HG02885 (cell line): ENCODE measurements around the gene CTBS.
"Not testable (repeated sequence)": the region's sequence is repeated elsewhere in the genome, so short reads cannot be mapped to it uniquely, and the experiment has no call there.

Experiments
- ATAC-seq: cut with Tn5 transposase; IDR thresholded peaks from one replicate; pipeline ENCODE4 v1.9.1; 2021; ENCODE audit warnings: mild to moderate bottlenecking; ENCODE audit not compliant: unreplicated experiment, poor library complexity

Gene CTBS

DNA sequence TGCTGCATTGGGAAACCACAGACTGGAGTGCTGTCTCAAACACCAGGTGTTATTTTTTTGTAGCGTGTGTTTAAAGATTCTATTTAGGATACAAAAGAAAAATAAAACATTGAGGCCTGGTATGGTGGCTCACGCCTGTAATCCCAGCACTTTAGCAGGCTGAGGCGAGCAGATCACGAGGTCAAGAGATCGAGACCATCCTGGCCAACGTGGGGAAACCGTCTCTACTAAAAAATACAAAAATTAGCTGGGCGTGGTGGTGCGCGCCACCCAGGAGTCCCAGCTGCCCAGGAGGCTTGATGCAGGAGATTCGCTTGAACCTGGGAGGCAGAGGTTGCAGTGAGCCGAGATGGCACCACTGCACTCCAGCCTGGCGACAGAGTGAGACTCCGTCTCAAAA is 66.4 kb downstream of the CTBS start:
- not testable (repeated sequence) for ATAC-seq

GRCh38 chr1:84506729-84507453 is 67.3 kb downstream of the CTBS start:
- ATAC-seq: no peak

- peak; percentile 80 for ATAC-seq
These were observed 68.1 kb downstream of the CTBS start, which contains the start of the genes GNG5 and SPATA1 for GRCh38 chr1:84506002-84506728. GNG5 (minus strand) TSS chr1:84506581; CDS start chr1:84506091, 490 bp downstream. SPATA1 (plus strand) TSS chr1:84506386; CDS start chr1:84516360, 9,974 bp downstream.

DNA sequence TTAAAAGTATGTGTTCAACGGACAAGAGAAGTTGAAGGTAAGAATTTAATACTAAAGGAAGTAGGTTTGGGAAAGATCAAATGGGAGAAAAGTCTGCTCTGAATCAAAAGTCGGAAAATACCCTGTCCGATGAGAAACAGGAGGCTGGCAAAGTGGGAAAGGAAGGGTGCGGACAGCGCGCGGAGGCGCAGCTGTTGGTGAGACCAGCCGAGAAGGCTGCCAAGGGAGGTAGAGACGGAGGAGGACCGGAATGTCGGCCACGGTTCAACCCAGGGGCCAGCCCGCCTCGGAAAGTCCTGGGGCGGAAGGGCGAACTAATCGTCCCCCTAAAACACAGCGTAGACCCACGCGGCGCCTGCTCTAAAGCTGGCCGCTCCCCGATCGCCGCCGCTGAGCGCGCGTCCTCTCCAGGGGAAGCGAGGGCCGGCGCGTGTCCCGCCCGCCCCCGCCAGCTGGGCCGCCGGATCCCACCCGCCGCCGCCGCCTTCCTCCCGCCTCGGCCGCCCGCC is 68.7 kb downstream of the CTBS start:
- ATAC-seq: peak; percentile 38

GRCh38 chr1:84504580-84505492 is 69.4 kb downstream of the CTBS start:
- ATAC-seq: no peak

- ATAC-seq: no peak
These were observed 71.3 kb downstream of the CTBS start for GRCh38 chr1:84502927-84503326.
